ENCODE data around the gene CAPN5.

CAPN5 gene

GRCh38 chr11:77114089-77114463 lies 47.3 kb downstream of the CAPN5 start:
- ATAC-seq, result no peak
- TF ChIP-seq TSHZ2 (CRISPR knock-in tag; IDR thresholded peaks at IDR 0.05) (no peak), TCF4 (CRISPR knock-in tag; IDR thresholded peaks at IDR 0.05; ENCODE audit: borderline replicate concordance) (no peak), CSRNP3 (CRISPR knock-in tag; IDR thresholded peaks at IDR 0.05) (no peak), ZNF565 (CRISPR knock-in tag; conservative IDR thresholded peaks at IDR 0.05; ENCODE audit: low read depth) (no peak), ISL1 (CRISPR knock-in tag; IDR thresholded peaks at IDR 0.05) (no peak), BACH2 (CRISPR knock-in tag; IDR thresholded peaks at IDR 0.05; ENCODE audit: borderline replicate concordance) (no peak), TOX (CRISPR knock-in tag; IDR thresholded peaks at IDR 0.05; ENCODE audit: borderline replicate concordance) (no peak), SNAI2 (CRISPR knock-in tag; IDR thresholded peaks at IDR 0.05) (no peak), ARNTL (CRISPR knock-in tag; IDR thresholded peaks at IDR 0.05; ENCODE audit: borderline replicate concordance, low read depth) (no peak), ZC3H10 (CRISPR knock-in tag; IDR thresholded peaks at IDR 0.05) (no peak)

GRCh38 chr11:77115181-77115611 lies 48.4 kb downstream of the CAPN5 start:
- ATAC-seq, result peak; percentile 36; the same call in 1 of the 3 replicates
- TF ChIP-seq PATZ1 (CRISPR knock-in tag; IDR thresholded peaks at IDR 0.05; ENCODE audit: borderline replicate concordance) (no peak), ZC3H10 (CRISPR knock-in tag; IDR thresholded peaks at IDR 0.05) (no peak), RARB (CRISPR knock-in tag; IDR thresholded peaks at IDR 0.05) (no peak), ARNTL (CRISPR knock-in tag; IDR thresholded peaks at IDR 0.05; ENCODE audit: borderline replicate concordance, low read depth) (no peak), GLIS3 (CRISPR knock-in tag; IDR thresholded peaks at IDR 0.05) (no peak)

GRCh38 chr11:77115956-77116355 lies 49.2 kb downstream of the CAPN5 start:
- TF ChIP-seq CSRNP3 (CRISPR knock-in tag; IDR thresholded peaks at IDR 0.05), result no peak
- TF ChIP-seq ZFP30 (CRISPR knock-in tag; IDR thresholded peaks at IDR 0.05), result no peak
- no peak for ATAC-seq

GRCh38 chr11:77117492-77117891 lies 50.7 kb downstream of the CAPN5 start:
- TF ChIP-seq ZNF565 (CRISPR knock-in tag; conservative IDR thresholded peaks at IDR 0.05; ENCODE audit: low read depth), result no peak
- no peak for TF ChIP-seq TCF4 (CRISPR knock-in tag; IDR thresholded peaks at IDR 0.05; ENCODE audit: borderline replicate concordance)
- no peak for TF ChIP-seq ARNTL (CRISPR knock-in tag; IDR thresholded peaks at IDR 0.05; ENCODE audit: borderline replicate concordance, low read depth)
- TF ChIP-seq RARB (CRISPR knock-in tag; IDR thresholded peaks at IDR 0.05), result no peak
- TF ChIP-seq ISL1 (CRISPR knock-in tag; IDR thresholded peaks at IDR 0.05), result no peak
- no peak for TF ChIP-seq OSR1 (CRISPR knock-in tag; IDR thresholded peaks at IDR 0.05)
- no peak for TF ChIP-seq BACH2 (CRISPR knock-in tag; IDR thresholded peaks at IDR 0.05; ENCODE audit: borderline replicate concordance)
- TF ChIP-seq CREB5 (CRISPR knock-in tag; IDR thresholded peaks at IDR 0.05; ENCODE audit: low read depth), result no peak
- no peak for TF ChIP-seq SNAI2 (CRISPR knock-in tag; IDR thresholded peaks at IDR 0.05)
- TF ChIP-seq PPARA (CRISPR knock-in tag; IDR thresholded peaks at IDR 0.05; ENCODE audit: borderline replicate concordance), result no peak
- no peak for TF ChIP-seq POU6F1 (CRISPR knock-in tag; IDR thresholded peaks at IDR 0.05; ENCODE audit: borderline replicate concordance, low read depth)
- no peak for TF ChIP-seq ZFP3 (CRISPR knock-in tag; IDR thresholded peaks at IDR 0.05)
- no peak for TF ChIP-seq CSDC2 (CRISPR knock-in tag; IDR thresholded peaks at IDR 0.05)
- no peak for TF ChIP-seq PATZ1 (CRISPR knock-in tag; IDR thresholded peaks at IDR 0.05; ENCODE audit: borderline replicate concordance)
- no peak for TF ChIP-seq ZFP30 (CRISPR knock-in tag; IDR thresholded peaks at IDR 0.05)
- no peak for TF ChIP-seq TOX (CRISPR knock-in tag; IDR thresholded peaks at IDR 0.05; ENCODE audit: borderline replicate concordance)
- TF ChIP-seq ESRRG (CRISPR knock-in tag; IDR thresholded peaks at IDR 0.05), result no peak
- no peak for TF ChIP-seq GLIS3 (CRISPR knock-in tag; IDR thresholded peaks at IDR 0.05)
- ATAC-seq, result no peak

Measured in SK-N-SH treated with all-trans-retinoic acid at 6 μM for 48 hours (cell line).